Measurements from ENCODE around the gene SNX7. TPM values are rescaled to one million over a fixed set of nuclear protein-coding genes. Genes with fewer than 3 reads are reported as not detected.

Gene SNX7
- total and polyA plus RNA-seq, 9 of the 15 experiments (the other 6 are each of a cell fraction or from before 2014, with no cell fraction given) = 0.09 TPM; not detected in 8

DNA sequence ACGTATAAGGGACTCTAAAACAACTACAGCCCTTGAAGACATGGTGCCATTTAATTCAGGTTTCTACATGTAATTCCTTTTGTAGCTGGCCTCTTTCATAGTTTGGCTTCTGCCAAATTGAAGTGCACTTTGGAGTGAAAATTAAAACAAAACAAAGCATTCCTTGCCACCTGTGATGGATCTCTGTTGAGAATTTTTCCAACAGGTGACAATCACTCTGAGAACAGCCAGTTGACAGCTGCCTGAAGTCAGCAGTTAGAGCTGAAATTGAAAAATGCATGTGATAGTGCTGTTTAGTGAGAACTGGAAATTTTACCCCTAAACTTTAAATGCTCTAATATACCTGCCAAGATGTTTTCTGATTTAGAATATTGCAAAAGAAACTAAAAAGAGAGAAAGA, 134.5 kb downstream of the SNX7 start:
- Histone ChIP-seq H3K36me3 (ENCODE audit: control insufficient read depth, insufficient read depth, low read length) (no peaks in the 10 kb centered on the region), H3K9ac (ENCODE audit: insufficient read depth in 1 of 2, low read depth in 2 of 2, low read length in 2 of 2) (no peak overlapping the region), H3K9me3 (replicated peaks; ENCODE audit: control insufficient read depth, insufficient read depth, low read depth, low read length) (no peaks in the 10 kb centered on the region), H3K27ac (ENCODE audit: extremely low read depth, low read depth, low read length) (no peak overlapping the region), H3K4me2 (ENCODE audit: insufficient read depth, low read length) (no peak overlapping the region), H3K4me1 (replicated peaks in 1 of 2; ENCODE audit: control insufficient read depth in 2 of 2, insufficient read depth in 2 of 2, low read length in 2 of 2) (no peaks in the 10 kb centered on the region), H3K79me2 (ENCODE audit: control insufficient read depth, insufficient read depth, low read length) (no peaks in the 10 kb centered on the region), H3K4me3 (no peak overlapping the region), H3K27me3 (ENCODE audit: control insufficient read depth in 2 of 2, insufficient read depth in 2 of 2, low read length in 2 of 2) (no peaks in the 10 kb centered on the region), H4K20me1 (replicated peaks; ENCODE audit: control insufficient read depth, insufficient read depth, low read length) (no peaks in the 10 kb centered on the region), H2AFZ (ENCODE audit: low read depth, low read length) (no peak overlapping the region), H3K9me1 (ENCODE audit: control insufficient read depth, insufficient read depth, low read length) (no peaks in the 10 kb centered on the region)
- intact Hi-C loops (cut with micrococcal nuclease) (no loop called here), in situ Hi-C loops (cut with MboI) (no loop called here)
- WGBS (ENCODE audit: insufficient coverage, low coverage, missing lambda C conversion rate) = 0% methylated on average over 1 of the region's 1 CpG
- no TSS peak for BruUV-seq (replicated peaks)
- ChIA-PET POLR2A (no interaction called here), CTCF (ENCODE audit: low intra/inter-chr PET ratio) (no interaction called here)
- no peak for FAIRE-seq
- TF ChIP-seq, protein P1, sequence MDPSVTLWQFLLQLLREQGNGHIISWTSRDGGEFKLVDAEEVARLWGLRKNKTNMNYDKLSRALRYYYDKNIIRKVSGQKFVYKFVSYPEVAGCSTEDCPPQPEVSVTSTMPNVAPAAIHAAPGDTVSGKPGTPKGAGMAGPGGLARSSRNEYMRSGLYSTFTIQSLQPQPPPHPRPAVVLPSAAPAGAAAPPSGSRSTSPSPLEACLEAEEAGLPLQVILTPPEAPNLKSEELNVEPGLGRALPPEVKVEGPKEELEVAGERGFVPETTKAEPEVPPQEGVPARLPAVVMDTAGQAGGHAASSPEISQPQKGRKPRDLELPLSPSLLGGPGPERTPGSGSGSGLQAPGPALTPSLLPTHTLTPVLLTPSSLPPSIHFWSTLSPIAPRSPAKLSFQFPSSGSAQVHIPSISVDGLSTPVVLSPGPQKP (CRISPR knock-in tag; IDR thresholded peaks at IDR 0.05) = no peak
- TF ChIP-seq CAMTA2 (CRISPR knock-in tag; conservative IDR thresholded peaks at IDR 0.05) (no peak), RBM39 (optimal IDR thresholded peaks at IDR 0.05; ENCODE audit: low read depth, low read length) (no peak), ZHX1 (conservative IDR thresholded peaks at IDR 0.05; ENCODE audit: low read length) (no peak), ZNF695 (CRISPR knock-in tag; IDR thresholded peaks at IDR 0.05) (no peak), ZNF707 (CRISPR knock-in tag; conservative IDR thresholded peaks at IDR 0.05) (no peak), ATF7 (IDR thresholded peaks at IDR 0.05) (no peak), ZNF263 (CRISPR knock-in tag; IDR thresholded peaks at IDR 0.05; ENCODE audit: borderline replicate concordance) (no peak), EHMT2 (IDR thresholded peaks at IDR 0.05) (no peak), RNF2 (IDR thresholded peaks at IDR 0.05) (no peak), YBX1 (IDR thresholded peaks at IDR 0.05) (no peak), SRSF1 (IDR thresholded peaks at IDR 0.05; ENCODE audit: low read depth, low read length) (no peak), CBX8 (IDR thresholded peaks at IDR 0.05; ENCODE audit: borderline replicate concordance, extremely low read depth, low read depth, low read length, poor library complexity, severe bottlenecking) (no peak), SMARCE1 (IDR thresholded peaks at IDR 0.05) (no peak), ZFPM2 (CRISPR knock-in tag; IDR thresholded peaks at IDR 0.05) (no peak)
- TF ChIP-seq, protein P2, sequence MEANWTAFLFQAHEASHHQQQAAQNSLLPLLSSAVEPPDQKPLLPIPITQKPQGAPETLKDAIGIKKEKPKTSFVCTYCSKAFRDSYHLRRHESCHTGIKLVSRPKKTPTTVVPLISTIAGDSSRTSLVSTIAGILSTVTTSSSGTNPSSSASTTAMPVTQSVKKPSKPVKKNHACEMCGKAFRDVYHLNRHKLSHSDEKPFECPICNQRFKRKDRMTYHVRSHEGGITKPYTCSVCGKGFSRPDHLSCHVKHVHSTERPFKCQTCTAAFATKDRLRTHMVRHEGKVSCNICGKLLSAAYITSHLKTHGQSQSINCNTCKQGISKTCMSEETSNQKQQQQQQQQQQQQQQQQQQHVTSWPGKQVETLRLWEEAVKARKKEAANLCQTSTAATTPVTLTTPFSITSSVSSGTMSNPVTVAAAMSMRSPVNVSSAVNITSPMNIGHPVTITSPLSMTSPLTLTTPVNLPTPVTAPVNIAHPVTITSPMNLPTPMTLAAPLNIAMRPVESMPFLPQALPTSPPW (CRISPR knock-in tag; IDR thresholded peaks at IDR 0.05) = no peak
- TF ChIP-seq, protein P3, sequence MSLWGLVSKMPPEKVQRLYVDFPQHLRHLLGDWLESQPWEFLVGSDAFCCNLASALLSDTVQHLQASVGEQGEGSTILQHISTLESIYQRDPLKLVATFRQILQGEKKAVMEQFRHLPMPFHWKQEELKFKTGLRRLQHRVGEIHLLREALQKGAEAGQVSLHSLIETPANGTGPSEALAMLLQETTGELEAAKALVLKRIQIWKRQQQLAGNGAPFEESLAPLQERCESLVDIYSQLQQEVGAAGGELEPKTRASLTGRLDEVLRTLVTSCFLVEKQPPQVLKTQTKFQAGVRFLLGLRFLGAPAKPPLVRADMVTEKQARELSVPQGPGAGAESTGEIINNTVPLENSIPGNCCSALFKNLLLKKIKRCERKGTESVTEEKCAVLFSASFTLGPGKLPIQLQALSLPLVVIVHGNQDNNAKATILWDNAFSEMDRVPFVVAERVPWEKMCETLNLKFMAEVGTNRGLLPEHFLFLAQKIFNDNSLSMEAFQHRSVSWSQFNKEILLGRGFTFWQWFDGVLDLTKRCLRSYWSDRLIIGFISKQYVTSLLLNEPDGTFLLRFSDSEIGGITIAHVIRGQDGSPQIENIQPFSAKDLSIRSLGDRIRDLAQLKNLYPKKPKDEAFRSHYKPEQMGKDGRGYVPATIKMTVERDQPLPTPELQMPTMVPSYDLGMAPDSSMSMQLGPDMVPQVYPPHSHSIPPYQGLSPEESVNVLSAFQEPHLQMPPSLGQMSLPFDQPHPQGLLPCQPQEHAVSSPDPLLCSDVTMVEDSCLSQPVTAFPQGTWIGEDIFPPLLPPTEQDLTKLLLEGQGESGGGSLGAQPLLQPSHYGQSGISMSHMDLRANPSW (CRISPR knock-in tag; IDR thresholded peaks at IDR 0.05) = no peak
- no peak for ATAC-seq
- DNase-seq (ENCODE audit: extremely low read depth in 1 of 4, low spot score in 3 of 4) = no peak
